ENCODE data around the gene NFIC. TPM values are rescaled to one million over a fixed set of nuclear protein-coding genes. Genes with fewer than 3 reads are reported as not detected.

The NFIC gene
- total and polyA plus RNA-seq, 4 donors = 12.8 to 100 (median 75.1) TPM

- no peak for TF ChIP-seq ZBTB33 (IDR thresholded peaks at IDR 0.05)
- TF ChIP-seq NR2F2 (IDR thresholded peaks at IDR 0.05) = no peak
These were observed 38.9 kb downstream of the NFIC start (continued) for GRCh38 chr19:3405261-3405653.

- no peak overlapping the region for H3K9ac ChIP-seq (ENCODE audit: low read depth in 1 of 2, low read length in 2 of 2)
- no peaks in the 10 kb centered on the region for H3K27me3 ChIP-seq (ENCODE audit: control insufficient read depth in 4 of 4, insufficient read depth in 4 of 4, low read length in 3 of 4)
- H3K4me3 ChIP-seq (ENCODE audit: low read depth in 1 of 3, low read length in 3 of 3) = no peak overlapping the region
- peaks cover 5 to 50% (median 18%) of the 10 kb centered on the region in 4 donors for H3K4me1 ChIP-seq (ENCODE audit: control insufficient read depth in 4 of 4, insufficient read depth in 4 of 4, low read length in 3 of 4)
- peak overlapping the region; percentile 91 to 98 for H3K27ac ChIP-seq (ENCODE audit: low read depth in 1 of 2, low read length in 2 of 2)
- H3K9me3 ChIP-seq (ENCODE audit: control insufficient read depth in 4 of 4, low read length in 3 of 4) = no peaks in the 10 kb centered on the region
- WGBS = 53% methylated on average over 15 of the region's 15 CpGs
- H3K36me3 ChIP-seq (ENCODE audit: control insufficient read depth in 4 of 4, insufficient read depth in 3 of 4, low read depth in 1 of 4, low read length in 3 of 4) = no peaks in the 10 kb centered on the region
- TF ChIP-seq JUND (IDR thresholded peaks at IDR 0.05) (no peak), FOXA2 (IDR thresholded peaks at IDR 0.05) (no peak), RAD21 (IDR thresholded peaks at IDR 0.05) (no peak), TAF1 (conservative IDR thresholded peaks at IDR 0.05) (no peak), GABPA (IDR thresholded peaks at IDR 0.05 in 1 of 2, conservative IDR thresholded peaks at IDR 0.05 in 1 of 2) (no peak), HNF4G (IDR thresholded peaks at IDR 0.05) (no peak), HNF4A (conservative IDR thresholded peaks at IDR 0.05) (no peak), YY1 (IDR thresholded peaks at IDR 0.05) (no peak)
- TF ChIP-seq, protein P1, sequence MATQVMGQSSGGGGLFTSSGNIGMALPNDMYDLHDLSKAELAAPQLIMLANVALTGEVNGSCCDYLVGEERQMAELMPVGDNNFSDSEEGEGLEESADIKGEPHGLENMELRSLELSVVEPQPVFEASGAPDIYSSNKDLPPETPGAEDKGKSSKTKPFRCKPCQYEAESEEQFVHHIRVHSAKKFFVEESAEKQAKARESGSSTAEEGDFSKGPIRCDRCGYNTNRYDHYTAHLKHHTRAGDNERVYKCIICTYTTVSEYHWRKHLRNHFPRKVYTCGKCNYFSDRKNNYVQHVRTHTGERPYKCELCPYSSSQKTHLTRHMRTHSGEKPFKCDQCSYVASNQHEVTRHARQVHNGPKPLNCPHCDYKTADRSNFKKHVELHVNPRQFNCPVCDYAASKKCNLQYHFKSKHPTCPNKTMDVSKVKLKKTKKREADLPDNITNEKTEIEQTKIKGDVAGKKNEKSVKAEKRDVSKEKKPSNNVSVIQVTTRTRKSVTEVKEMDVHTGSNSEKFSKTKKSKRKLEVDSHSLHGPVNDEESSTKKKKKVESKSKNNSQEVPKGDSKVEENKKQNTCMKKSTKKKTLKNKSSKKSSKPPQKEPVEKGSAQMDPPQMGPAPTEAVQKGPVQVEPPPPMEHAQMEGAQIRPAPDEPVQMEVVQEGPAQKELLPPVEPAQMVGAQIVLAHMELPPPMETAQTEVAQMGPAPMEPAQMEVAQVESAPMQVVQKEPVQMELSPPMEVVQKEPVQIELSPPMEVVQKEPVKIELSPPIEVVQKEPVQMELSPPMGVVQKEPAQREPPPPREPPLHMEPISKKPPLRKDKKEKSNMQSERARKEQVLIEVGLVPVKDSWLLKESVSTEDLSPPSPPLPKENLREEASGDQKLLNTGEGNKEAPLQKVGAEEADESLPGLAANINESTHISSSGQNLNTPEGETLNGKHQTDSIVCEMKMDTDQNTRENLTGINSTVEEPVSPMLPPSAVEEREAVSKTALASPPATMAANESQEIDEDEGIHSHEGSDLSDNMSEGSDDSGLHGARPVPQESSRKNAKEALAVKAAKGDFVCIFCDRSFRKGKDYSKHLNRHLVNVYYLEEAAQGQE (IDR thresholded peaks at IDR 0.05) = no peak
- TF ChIP-seq, protein P2, sequence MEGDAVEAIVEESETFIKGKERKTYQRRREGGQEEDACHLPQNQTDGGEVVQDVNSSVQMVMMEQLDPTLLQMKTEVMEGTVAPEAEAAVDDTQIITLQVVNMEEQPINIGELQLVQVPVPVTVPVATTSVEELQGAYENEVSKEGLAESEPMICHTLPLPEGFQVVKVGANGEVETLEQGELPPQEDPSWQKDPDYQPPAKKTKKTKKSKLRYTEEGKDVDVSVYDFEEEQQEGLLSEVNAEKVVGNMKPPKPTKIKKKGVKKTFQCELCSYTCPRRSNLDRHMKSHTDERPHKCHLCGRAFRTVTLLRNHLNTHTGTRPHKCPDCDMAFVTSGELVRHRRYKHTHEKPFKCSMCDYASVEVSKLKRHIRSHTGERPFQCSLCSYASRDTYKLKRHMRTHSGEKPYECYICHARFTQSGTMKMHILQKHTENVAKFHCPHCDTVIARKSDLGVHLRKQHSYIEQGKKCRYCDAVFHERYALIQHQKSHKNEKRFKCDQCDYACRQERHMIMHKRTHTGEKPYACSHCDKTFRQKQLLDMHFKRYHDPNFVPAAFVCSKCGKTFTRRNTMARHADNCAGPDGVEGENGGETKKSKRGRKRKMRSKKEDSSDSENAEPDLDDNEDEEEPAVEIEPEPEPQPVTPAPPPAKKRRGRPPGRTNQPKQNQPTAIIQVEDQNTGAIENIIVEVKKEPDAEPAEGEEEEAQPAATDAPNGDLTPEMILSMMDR (IDR thresholded peaks at IDR 0.05; ENCODE audit: low read depth, low read length, missing input control) = no peak
- no peak for DNase-seq (ENCODE audit: low spot score)
These were observed 40.3 kb downstream of the NFIC start for GRCh38 chr19:3406571-3407111.
